WTC11 (cell line): ENCODE measurements around the gene EMILIN3. TPM values are rescaled to one million over a fixed set of nuclear protein-coding genes. Genes with fewer than 3 reads are reported as not detected.

Source experiments
- ATAC-seq: fragments of 200-7000 bp; cut with Tn5 transposase; 2 replicates; pipeline ENCODE4 v1.10.0; 2021; ENCODE audit warnings: mild to moderate bottlenecking, moderate library complexity
- CTCF ChIA-PET: fragments of 300-600 bp; sonication (Branson Sonifier 250); formaldehyde crosslinking; loops from one replicate; lab custom pipeline; 2021; ENCODE audit warnings: antibody characterized with exemption; lab: Charles Lee
- POLR2A ChIA-PET: fragments of 350-600 bp; sonication (Branson Sonifier 250); formaldehyde crosslinking; loops from one replicate; lab custom pipeline; 2021; ENCODE audit warnings: antibody characterized with exemption; lab: Charles Lee
- DNase-seq: peaks from one replicate; pipeline ENCODE4 v3.0.0; 2021; ENCODE audit warnings: low spot score
- H3K27ac Mint-ChIP-seq: 2 replicates; pipeline ENCODE4 v1.8.0; 2021; ENCODE audit warnings: mixed read lengths
- H3K27me3 Mint-ChIP-seq: 2 replicates; pipeline ENCODE4 v1.8.0; 2021; ENCODE audit warnings: low read depth, mild to moderate bottlenecking, moderate library complexity, mixed read lengths
- H3K36me3 Mint-ChIP-seq: 2 replicates; pipeline ENCODE4 v1.8.0; 2021; ENCODE audit warnings: mixed read lengths
- H3K4me1 Mint-ChIP-seq: 2 replicates; pipeline ENCODE4 v1.8.0; 2022; ENCODE audit warnings: mixed read lengths
- H3K4me3 Mint-ChIP-seq: 2 replicates; pipeline ENCODE4 v1.8.0; 2021; ENCODE audit warnings: mild to moderate bottlenecking, moderate library complexity, mixed read lengths
- H3K9me3 Mint-ChIP-seq: 2 replicates; pipeline ENCODE4 v1.8.0; 2021; ENCODE audit warnings: mixed read lengths
- ATF6 ChIP-seq: sonication (generic); formaldehyde crosslinking; IDR thresholded peaks from 2 replicates; pipeline ENCODE4 v1.8.1; 2023; ENCODE audit warnings: mild to moderate bottlenecking, missing genetic modification reagents
- CREB1 ChIP-seq: sonication (generic); formaldehyde crosslinking; IDR thresholded peaks from 2 replicates; pipeline ENCODE4 v1.8.0; 2023; ENCODE audit warnings: mild to moderate bottlenecking, missing genetic modification reagents
- CREM ChIP-seq: sonication (generic); formaldehyde crosslinking; IDR thresholded peaks from 2 replicates; pipeline ENCODE4 v1.8.1; 2022; ENCODE audit warnings: mild to moderate bottlenecking, missing genetic modification reagents, moderate library complexity
- E2F4 ChIP-seq: sonication (generic); formaldehyde crosslinking; IDR thresholded peaks from 2 replicates; pipeline ENCODE4 v1.8.1; 2022; ENCODE audit warnings: low read depth, mild to moderate bottlenecking, moderate library complexity, missing genetic modification reagents, borderline replicate concordance
- ERG ChIP-seq: fragments of 250-450 bp; sonication (Bioruptor Pico); IDR thresholded peaks from 2 replicates; pipeline ENCODE4 v1.8.0; 2021; ENCODE audit warnings: mild to moderate bottlenecking
- ESRRA ChIP-seq: sonication (generic); formaldehyde crosslinking; IDR thresholded peaks from 2 replicates; pipeline ENCODE4 v1.8.1; 2022; ENCODE audit warnings: mild to moderate bottlenecking, missing genetic modification reagents, borderline replicate concordance
- GTF2I ChIP-seq: fragments of 250-450 bp; sonication (Bioruptor Pico); conservative IDR thresholded peaks from 2 replicates; pipeline ENCODE4 v1.4.0; 2021; ENCODE audit warnings: mild to moderate bottlenecking
- HMGA2 ChIP-seq: fragments of 250-450 bp; sonication (Bioruptor Pico); IDR thresholded peaks from 2 replicates; pipeline ENCODE4 v1.4.0; 2021; ENCODE audit warnings: mild to moderate bottlenecking, moderate library complexity
- IRF2 ChIP-seq: sonication (generic); formaldehyde crosslinking; IDR thresholded peaks from 2 replicates; pipeline ENCODE4 v1.8.0; 2022; ENCODE audit warnings: low read depth, missing genetic modification reagents, borderline replicate concordance
- NFE2L1 ChIP-seq: sonication (generic); formaldehyde crosslinking; IDR thresholded peaks from 2 replicates; pipeline ENCODE4 v1.8.1; 2023; ENCODE audit warnings: missing genetic modification reagents
- NR1H2 ChIP-seq: sonication (generic); formaldehyde crosslinking; IDR thresholded peaks from 2 replicates; pipeline ENCODE4 v1.9.0; 2021; ENCODE audit warnings: mild to moderate bottlenecking, moderate library complexity, missing genetic modification reagents
- NR2C2 ChIP-seq: sonication (generic); formaldehyde crosslinking; IDR thresholded peaks from 2 replicates; pipeline ENCODE4 v1.8.0; 2022; ENCODE audit warnings: mild to moderate bottlenecking, missing genetic modification reagents
- PRRX2 ChIP-seq: fragments of 250-450 bp; sonication (Bioruptor Pico); IDR thresholded peaks from 2 replicates; pipeline ENCODE4 v1.8.0; 2021; ENCODE audit warnings: mild to moderate bottlenecking
- RELA ChIP-seq: sonication (generic); formaldehyde crosslinking; IDR thresholded peaks from 2 replicates; pipeline ENCODE4 v1.8.1; 2022; ENCODE audit warnings: missing genetic modification reagents, mild to moderate bottlenecking, borderline replicate concordance
- TEAD1 ChIP-seq: sonication (generic); formaldehyde crosslinking; IDR thresholded peaks from 2 replicates; pipeline ENCODE4 v1.8.0; 2022; ENCODE audit warnings: mild to moderate bottlenecking, missing genetic modification reagents
- USF1 ChIP-seq: sonication (generic); formaldehyde crosslinking; IDR thresholded peaks from 2 replicates; pipeline ENCODE4 v1.8.0; 2022; ENCODE audit warnings: mild to moderate bottlenecking, missing genetic modification reagents
- ZMAT4 ChIP-seq: fragments of 250-450 bp; sonication (Bioruptor Pico); IDR thresholded peaks from 2 replicates; pipeline ENCODE4 v1.9.0; 2021; ENCODE audit warnings: mild to moderate bottlenecking
- ZNF121 ChIP-seq: sonication (generic); formaldehyde crosslinking; IDR thresholded peaks from 2 replicates; pipeline ENCODE4 v1.8.0; 2023; ENCODE audit warnings: missing genetic modification reagents
- ZNF317 ChIP-seq: sonication (generic); formaldehyde crosslinking; IDR thresholded peaks from 2 replicates; pipeline ENCODE4 v1.8.1; 2023; ENCODE audit warnings: low read depth, mild to moderate bottlenecking, moderate library complexity, missing genetic modification reagents, borderline replicate concordance
- ZNF396 ChIP-seq: fragments of 250-450 bp; sonication (Bioruptor Pico); IDR thresholded peaks from 2 replicates; pipeline ENCODE4 v1.8.0; 2021; ENCODE audit warnings: mild to moderate bottlenecking, moderate library complexity, borderline replicate concordance
- ZNF532 ChIP-seq: fragments of 250-450 bp; sonication (Bioruptor Pico); IDR thresholded peaks from 2 replicates; pipeline ENCODE4 v1.9.0; 2021; ENCODE audit warnings: mild to moderate bottlenecking, borderline replicate concordance
- total RNA-seq: library from RNA; stranded (reverse); gene quantifications from 3 replicates; pipeline ENCODE4 v1.2.3, GENCODE V29; 2021

EMILIN3 gene
- total RNA-seq, 1 experiment from 2014 or later: 5.5 TPM

GRCh38 chr20:41390889-41391288 lies 24.3 kb upstream of the EMILIN3 start:
- no peaks in the 10 kb centered on the region; the same call in 1 of the 2 replicates for H3K27me3 Mint-ChIP-seq
- CTCF ChIA-PET: interaction anchor here (1.1 kb wide), 1 partner anchor 50 kb away, joined by 3 read pairs; the partner anchor contains the start of gene LPIN3
- TF ChIP-seq ZNF121 (CRISPR knock-in tag) (no peak), E2F4 (CRISPR knock-in tag) (no peak), HMGA2 (CRISPR knock-in tag) (peak; percentile 44; the same call in 1 of the 2 replicates)
- H3K4me1 Mint-ChIP-seq: peaks cover 18% of the 10 kb centered on the region
- no peak for DNase-seq
- no peak overlapping the region for H3K27ac Mint-ChIP-seq
- POLR2A ChIA-PET: no interaction called here
- H3K4me3 Mint-ChIP-seq: no peak overlapping the region
- no peaks in the 10 kb centered on the region for H3K36me3 Mint-ChIP-seq
- H3K9me3 Mint-ChIP-seq: no peaks in the 10 kb centered on the region
- no peak for ATAC-seq

GRCh38 chr20:41387444-41387851 lies 20.8 kb upstream of the EMILIN3 start:
- ChIA-PET CTCF (interaction anchor here (0.6 to 1.8 kb wide), 10 partner anchors 8 to 531 kb away, joined by 3 to 8 read pairs (median 4); partner anchors contain the start of gene LPIN3), POLR2A (no interaction called here)
- DNase-seq: peak; percentile 60
- Mint-ChIP-seq H3K27ac (no peak overlapping the region; the same call in 1 of the 2 replicates), H3K36me3 (no peaks in the 10 kb centered on the region), H3K9me3 (no peaks in the 10 kb centered on the region), H3K4me3 (no peak overlapping the region), H3K4me1 (peaks cover 9% of the 10 kb centered on the region), H3K27me3 (peaks cover 2% of the 10 kb centered on the region; the same call in 1 of the 2 replicates)
- TF ChIP-seq CREB1 (CRISPR knock-in tag): no peak
- TF ChIP-seq ZNF317 (CRISPR knock-in tag): no peak
- TF ChIP-seq NR1H2: no peak
- TF ChIP-seq ZMAT4 (CRISPR knock-in tag): no peak
- no peak for TF ChIP-seq GTF2I (CRISPR knock-in tag)
- no peak for TF ChIP-seq ZNF396
- no peak for TF ChIP-seq PRRX2 (CRISPR knock-in tag)
- no peak for TF ChIP-seq IRF2
- TF ChIP-seq NR2C2: no peak
- TF ChIP-seq TEAD1 (CRISPR knock-in tag): no peak
- peak; percentile 99 for ATAC-seq

GRCh38 chr20:41386502-41387427 lies 20.1 kb upstream of the EMILIN3 start:
- H3K27me3 Mint-ChIP-seq: peaks cover 2% of the 10 kb centered on the region; the same call in 1 of the 2 replicates
- no peak overlapping the region for H3K4me3 Mint-ChIP-seq
- ChIA-PET POLR2A (no interaction called here), CTCF (interaction anchor here (0.6 to 1.8 kb wide), 10 partner anchors 19 to 530 kb away, joined by 3 to 8 read pairs (median 4); partner anchors contain the start of gene LPIN3)
- no peak for DNase-seq
- H3K36me3 Mint-ChIP-seq: no peaks in the 10 kb centered on the region
- H3K9me3 Mint-ChIP-seq: no peaks in the 10 kb centered on the region
- ATAC-seq: no peak
- H3K4me1 Mint-ChIP-seq: peaks cover 9% of the 10 kb centered on the region
- no peak overlapping the region for H3K27ac Mint-ChIP-seq
- TF ChIP-seq RELA: no peak
- TF ChIP-seq CREM: no peak
- no peak for TF ChIP-seq ERG
- no peak for TF ChIP-seq ZNF317 (CRISPR knock-in tag)
- no peak for TF ChIP-seq ZNF532 (CRISPR knock-in tag)
- TF ChIP-seq NFE2L1: no peak
- TF ChIP-seq USF1: no peak
- no peak for TF ChIP-seq ATF6
- TF ChIP-seq ESRRA (CRISPR knock-in tag): no peak
